Liver (tissue), 3 donors: ENCODE results near the gene SRSF12.

ENCODE experiments used
- RXRA ChIP-seq, 2 donors: IDR thresholded peaks; 2 replicates each; pipeline ENCODE4 v1.6.1; 2017 to 2018; ENCODE audit warnings: antibody characterized with exemption in 2 of 2, mild to moderate bottlenecking in 1 of 2
- SP1 ChIP-seq: IDR thresholded peaks from 2 replicates; pipeline ENCODE4 v1.6.1; 2018; ENCODE audit warnings: antibody characterized with exemption, mild to moderate bottlenecking
- YY1 ChIP-seq: IDR thresholded peaks from 2 replicates; pipeline ENCODE4 v1.6.1; 2016; ENCODE audit warnings: antibody characterized with exemption, mild to moderate bottlenecking
- TF ChIP-seq, protein P1 (sequence below): fragments of 150-350 bp; IDR thresholded peaks from 2 replicates; pipeline ENCODE4 v1.5.1; 2017; ENCODE audit warnings: improper control_type of control experiment, low read depth, low read length; ENCODE audit not compliant: missing input control
- TF ChIP-seq, protein P2 (sequence below): IDR thresholded peaks from 2 replicates; pipeline ENCODE4 v1.6.1; 2016; ENCODE audit warnings: antibody characterized with exemption, mild to moderate bottlenecking
- TF ChIP-seq, protein P3 (sequence below): IDR thresholded peaks from 2 replicates; pipeline ENCODE4 v1.6.1; 2016; ENCODE audit warnings: antibody characterized with exemption
- TF ChIP-seq, protein P4 (sequence below): IDR thresholded peaks from 2 replicates; pipeline ENCODE4 v1.6.1; 2016; ENCODE audit warnings: antibody characterized with exemption
- TF ChIP-seq, protein P5 (sequence below): IDR thresholded peaks from 2 replicates; pipeline ENCODE4 v1.6.1; 2016; ENCODE audit warnings: antibody characterized with exemption
- donor health status: healthy.
- donor health status: healthy.

DNA sequence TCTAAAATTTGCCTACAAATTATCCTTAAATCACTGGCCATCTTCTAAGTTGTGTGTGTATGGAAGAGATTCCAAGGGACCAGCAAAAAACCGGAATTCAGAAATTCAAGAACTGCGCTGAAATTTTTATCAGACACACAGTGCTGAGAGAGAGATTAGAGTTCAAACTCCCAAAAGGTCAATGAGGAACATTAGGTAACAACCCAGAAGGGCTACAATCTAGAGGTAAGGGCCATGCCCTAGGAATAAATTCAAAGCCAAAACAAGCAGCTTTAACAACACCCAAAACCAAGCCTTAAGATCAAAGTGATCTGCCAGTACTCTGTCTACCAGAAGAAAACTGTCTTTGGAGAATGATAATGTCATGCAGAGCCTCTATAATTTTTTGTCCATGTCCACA lies 17.8 kb downstream of the SRSF12 start:
- TF ChIP-seq, protein P1, sequence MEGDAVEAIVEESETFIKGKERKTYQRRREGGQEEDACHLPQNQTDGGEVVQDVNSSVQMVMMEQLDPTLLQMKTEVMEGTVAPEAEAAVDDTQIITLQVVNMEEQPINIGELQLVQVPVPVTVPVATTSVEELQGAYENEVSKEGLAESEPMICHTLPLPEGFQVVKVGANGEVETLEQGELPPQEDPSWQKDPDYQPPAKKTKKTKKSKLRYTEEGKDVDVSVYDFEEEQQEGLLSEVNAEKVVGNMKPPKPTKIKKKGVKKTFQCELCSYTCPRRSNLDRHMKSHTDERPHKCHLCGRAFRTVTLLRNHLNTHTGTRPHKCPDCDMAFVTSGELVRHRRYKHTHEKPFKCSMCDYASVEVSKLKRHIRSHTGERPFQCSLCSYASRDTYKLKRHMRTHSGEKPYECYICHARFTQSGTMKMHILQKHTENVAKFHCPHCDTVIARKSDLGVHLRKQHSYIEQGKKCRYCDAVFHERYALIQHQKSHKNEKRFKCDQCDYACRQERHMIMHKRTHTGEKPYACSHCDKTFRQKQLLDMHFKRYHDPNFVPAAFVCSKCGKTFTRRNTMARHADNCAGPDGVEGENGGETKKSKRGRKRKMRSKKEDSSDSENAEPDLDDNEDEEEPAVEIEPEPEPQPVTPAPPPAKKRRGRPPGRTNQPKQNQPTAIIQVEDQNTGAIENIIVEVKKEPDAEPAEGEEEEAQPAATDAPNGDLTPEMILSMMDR = no peak
- TF ChIP-seq, protein P2, sequence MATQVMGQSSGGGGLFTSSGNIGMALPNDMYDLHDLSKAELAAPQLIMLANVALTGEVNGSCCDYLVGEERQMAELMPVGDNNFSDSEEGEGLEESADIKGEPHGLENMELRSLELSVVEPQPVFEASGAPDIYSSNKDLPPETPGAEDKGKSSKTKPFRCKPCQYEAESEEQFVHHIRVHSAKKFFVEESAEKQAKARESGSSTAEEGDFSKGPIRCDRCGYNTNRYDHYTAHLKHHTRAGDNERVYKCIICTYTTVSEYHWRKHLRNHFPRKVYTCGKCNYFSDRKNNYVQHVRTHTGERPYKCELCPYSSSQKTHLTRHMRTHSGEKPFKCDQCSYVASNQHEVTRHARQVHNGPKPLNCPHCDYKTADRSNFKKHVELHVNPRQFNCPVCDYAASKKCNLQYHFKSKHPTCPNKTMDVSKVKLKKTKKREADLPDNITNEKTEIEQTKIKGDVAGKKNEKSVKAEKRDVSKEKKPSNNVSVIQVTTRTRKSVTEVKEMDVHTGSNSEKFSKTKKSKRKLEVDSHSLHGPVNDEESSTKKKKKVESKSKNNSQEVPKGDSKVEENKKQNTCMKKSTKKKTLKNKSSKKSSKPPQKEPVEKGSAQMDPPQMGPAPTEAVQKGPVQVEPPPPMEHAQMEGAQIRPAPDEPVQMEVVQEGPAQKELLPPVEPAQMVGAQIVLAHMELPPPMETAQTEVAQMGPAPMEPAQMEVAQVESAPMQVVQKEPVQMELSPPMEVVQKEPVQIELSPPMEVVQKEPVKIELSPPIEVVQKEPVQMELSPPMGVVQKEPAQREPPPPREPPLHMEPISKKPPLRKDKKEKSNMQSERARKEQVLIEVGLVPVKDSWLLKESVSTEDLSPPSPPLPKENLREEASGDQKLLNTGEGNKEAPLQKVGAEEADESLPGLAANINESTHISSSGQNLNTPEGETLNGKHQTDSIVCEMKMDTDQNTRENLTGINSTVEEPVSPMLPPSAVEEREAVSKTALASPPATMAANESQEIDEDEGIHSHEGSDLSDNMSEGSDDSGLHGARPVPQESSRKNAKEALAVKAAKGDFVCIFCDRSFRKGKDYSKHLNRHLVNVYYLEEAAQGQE = no peak
- TF ChIP-seq, protein P3, sequence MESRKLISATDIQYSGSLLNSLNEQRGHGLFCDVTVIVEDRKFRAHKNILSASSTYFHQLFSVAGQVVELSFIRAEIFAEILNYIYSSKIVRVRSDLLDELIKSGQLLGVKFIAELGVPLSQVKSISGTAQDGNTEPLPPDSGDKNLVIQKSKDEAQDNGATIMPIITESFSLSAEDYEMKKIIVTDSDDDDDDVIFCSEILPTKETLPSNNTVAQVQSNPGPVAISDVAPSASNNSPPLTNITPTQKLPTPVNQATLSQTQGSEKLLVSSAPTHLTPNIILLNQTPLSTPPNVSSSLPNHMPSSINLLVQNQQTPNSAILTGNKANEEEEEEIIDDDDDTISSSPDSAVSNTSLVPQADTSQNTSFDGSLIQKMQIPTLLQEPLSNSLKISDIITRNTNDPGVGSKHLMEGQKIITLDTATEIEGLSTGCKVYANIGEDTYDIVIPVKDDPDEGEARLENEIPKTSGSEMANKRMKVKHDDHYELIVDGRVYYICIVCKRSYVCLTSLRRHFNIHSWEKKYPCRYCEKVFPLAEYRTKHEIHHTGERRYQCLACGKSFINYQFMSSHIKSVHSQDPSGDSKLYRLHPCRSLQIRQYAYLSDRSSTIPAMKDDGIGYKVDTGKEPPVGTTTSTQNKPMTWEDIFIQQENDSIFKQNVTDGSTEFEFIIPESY = no peak
- TF ChIP-seq SP1 = peak; percentile 49
- peak; percentile 82 to 84 for TF ChIP-seq RXRA (IDR thresholded peaks at IDR 0.05)
- peak; percentile 23 for TF ChIP-seq YY1
- TF ChIP-seq, protein P4, sequence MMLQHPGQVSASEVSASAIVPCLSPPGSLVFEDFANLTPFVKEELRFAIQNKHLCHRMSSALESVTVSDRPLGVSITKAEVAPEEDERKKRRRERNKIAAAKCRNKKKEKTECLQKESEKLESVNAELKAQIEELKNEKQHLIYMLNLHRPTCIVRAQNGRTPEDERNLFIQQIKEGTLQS = no peak
- TF ChIP-seq, protein P5, sequence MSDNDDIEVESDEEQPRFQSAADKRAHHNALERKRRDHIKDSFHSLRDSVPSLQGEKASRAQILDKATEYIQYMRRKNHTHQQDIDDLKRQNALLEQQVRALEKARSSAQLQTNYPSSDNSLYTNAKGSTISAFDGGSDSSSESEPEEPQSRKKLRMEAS = peak; percentile 15
